Muscle layer of colon (tissue), 2 donors: ENCODE measurements around the gene ITGAL.
"Not testable (repeated sequence)": the region's sequence is repeated elsewhere in the genome, so short reads cannot be mapped to it uniquely, and the experiment has no call there.

ENCODE experiments used
- H3K27ac ChIP-seq: one replicate; pipeline ENCODE4 v1.7.0; 2013; ENCODE audit warnings: low read depth, mild to moderate bottlenecking, low read length, moderate library complexity
- H3K27me3 ChIP-seq, 2 donors: one replicate each; pipeline ENCODE4 v1.7.0; 2013; ENCODE audit warnings: low read length in 2 of 2, mild to moderate bottlenecking in 2 of 2; ENCODE audit not compliant: insufficient read depth in 2 of 2, control insufficient read depth in 1 of 2
- H3K36me3 ChIP-seq: one replicate; pipeline ENCODE4 v1.7.0; 2013; ENCODE audit warnings: mild to moderate bottlenecking, low read length; ENCODE audit not compliant: insufficient read depth
- H3K4me1 ChIP-seq: one replicate; pipeline ENCODE4 v1.7.0; 2013; ENCODE audit warnings: mild to moderate bottlenecking, low read length; ENCODE audit not compliant: insufficient read depth
- H3K4me3 ChIP-seq, 2 donors: one replicate each; pipeline ENCODE4 v1.7.0; 2013; ENCODE audit warnings: low read length in 2 of 2, low read depth in 1 of 2, mild to moderate bottlenecking in 1 of 2, moderate library complexity in 1 of 2
- H3K9ac ChIP-seq: one replicate; pipeline ENCODE4 v1.7.0; 2013; ENCODE audit warnings: low read length
- H3K9me3 ChIP-seq: one replicate; pipeline ENCODE4 v1.7.0; 2013; ENCODE audit warnings: mild to moderate bottlenecking, low read length
- donor health status: abdominal sarcoma.
- donor health status: Adenocarcinoma of cecum.

ITGAL gene

DNA sequence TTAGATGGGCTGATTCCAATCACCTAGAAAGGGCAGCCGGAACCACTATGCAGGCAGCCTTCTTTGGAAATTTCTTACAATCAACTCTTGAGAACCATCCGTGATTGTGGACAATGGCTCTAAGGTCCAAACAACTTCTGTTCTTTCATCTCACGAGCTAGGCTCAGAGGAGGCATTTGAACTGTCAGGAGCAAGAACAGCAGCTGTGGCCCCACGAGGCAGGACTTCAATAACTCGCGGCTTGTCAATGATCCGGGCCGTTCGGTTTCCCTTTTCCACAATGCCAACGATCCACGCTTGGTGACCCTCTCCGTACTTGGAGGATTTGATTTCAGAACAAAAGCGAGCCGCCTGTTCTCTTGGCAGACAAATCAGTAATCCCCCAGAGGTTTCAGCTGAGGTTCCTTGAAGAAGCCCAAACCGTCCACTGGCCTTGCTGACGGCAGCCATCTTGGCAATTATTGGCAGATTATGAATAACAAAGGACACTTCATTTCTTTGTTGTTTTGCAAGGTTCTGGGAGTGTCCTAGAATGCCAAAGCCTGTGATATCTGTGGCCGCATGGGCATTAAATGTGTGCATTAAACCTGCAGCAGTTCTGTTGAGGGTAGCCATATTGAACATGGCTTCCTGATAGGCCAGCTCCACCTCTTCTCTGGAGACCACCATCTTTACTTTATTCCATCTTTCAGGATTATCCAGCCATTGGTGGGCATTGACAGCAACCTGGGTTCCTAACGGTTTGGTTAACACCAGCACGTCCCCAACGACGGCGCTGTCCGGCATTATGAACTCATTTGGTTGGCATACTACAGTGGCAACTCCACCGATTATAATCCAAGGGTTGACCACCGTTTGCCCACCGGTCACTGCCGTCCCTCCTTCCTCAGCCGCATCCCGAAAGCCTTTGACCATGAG is 28.1 kb upstream of the ITGAL start:
- Histone ChIP-seq H3K9me3 (no peaks in the 10 kb centered on the region), H3K4me1 (peaks cover 23% of the 10 kb centered on the region), H3K27ac (peak overlapping the region; percentile 90), H3K9ac (peak overlapping the region; percentile 67), H3K27me3 (no peaks in the 10 kb centered on the region), H3K36me3 (peaks cover 13% of the 10 kb centered on the region), H3K4me3 (peak overlapping the region; percentile 92 to 96)

DNA sequence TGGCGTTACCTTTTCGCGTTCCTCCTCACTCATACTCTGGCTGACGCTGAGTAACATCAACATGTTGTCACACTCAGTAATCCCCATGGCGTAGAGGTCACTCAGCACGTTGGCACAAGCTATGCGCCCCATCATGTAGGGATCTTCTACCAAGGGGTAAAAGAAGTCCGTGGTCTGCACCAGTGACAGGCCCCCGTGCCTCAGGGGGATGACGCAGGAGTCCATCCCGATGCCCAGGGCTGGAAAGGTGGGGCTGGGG is 27.5 kb upstream of the ITGAL start:
- peaks cover 13% of the 10 kb centered on the region for H3K36me3 ChIP-seq
- peaks cover 23% of the 10 kb centered on the region for H3K4me1 ChIP-seq
- no peaks in the 10 kb centered on the region for H3K9me3 ChIP-seq
- H3K27ac ChIP-seq, result peak overlapping the region; percentile 90
- peak overlapping the region; percentile 67 for H3K9ac ChIP-seq
- H3K4me3 ChIP-seq, result peak overlapping the region; percentile 92 to 96
- no peaks in the 10 kb centered on the region for H3K27me3 ChIP-seq

DNA sequence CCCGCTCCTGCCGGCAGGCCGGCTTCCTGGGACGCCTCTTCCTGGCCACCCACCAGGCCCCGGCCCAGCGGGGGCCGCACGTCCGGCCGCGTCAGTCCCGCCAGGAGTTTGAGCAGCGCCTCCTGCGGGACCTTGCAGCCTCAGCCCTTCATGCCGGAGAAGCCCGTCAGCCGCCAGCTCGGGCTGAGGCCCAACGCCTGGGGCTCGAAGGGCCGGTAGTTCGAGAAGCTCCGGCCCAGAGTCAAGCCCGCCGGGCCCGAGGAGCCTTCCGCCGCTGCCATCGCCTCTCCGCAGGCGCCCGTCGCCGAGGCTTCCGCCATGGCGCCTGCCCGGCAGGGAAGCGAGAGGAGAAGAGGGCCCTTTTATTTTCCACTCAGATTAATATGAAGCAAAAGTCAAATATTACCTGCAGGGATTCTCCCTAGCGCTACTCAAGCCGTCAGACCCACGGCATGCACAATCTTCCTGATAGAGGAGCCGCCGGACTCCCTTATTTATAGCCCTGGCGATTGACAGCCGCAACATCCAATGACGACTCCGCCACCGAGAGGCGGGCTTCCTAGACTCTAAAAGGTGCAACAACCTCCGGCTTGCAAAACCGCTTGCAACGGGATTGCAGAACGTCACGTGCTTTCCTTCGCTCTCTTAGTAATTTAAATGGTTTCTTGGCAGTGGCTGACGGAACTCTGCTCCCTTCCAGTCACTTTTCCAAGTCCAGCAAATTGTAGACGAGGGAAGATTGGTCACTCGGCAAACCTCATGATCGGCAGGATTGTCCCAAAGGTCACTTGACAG is 26.9 kb upstream of the ITGAL start, which contains the start of gene SEPHS2:
SEPHS2 (minus strand) TSS at position 467 of the 795 bp plus-strand sequence; CDS start at position 320, 147 bp downstream.
- peak within 1 kb of the TSS; percentile 90 for H3K27ac ChIP-seq
- H3K27me3 ChIP-seq, result no peaks in the 10 kb centered on the region
- peak within 1 kb of the TSS; percentile 92 to 96 for H3K4me3 ChIP-seq
- peaks cover 23% of the 10 kb centered on the region for H3K4me1 ChIP-seq
- H3K9me3 ChIP-seq, result no peaks in the 10 kb centered on the region
- peaks cover 13% of the 10 kb centered on the region for H3K36me3 ChIP-seq
- peak within 1 kb of the TSS; percentile 67 for H3K9ac ChIP-seq

DNA sequence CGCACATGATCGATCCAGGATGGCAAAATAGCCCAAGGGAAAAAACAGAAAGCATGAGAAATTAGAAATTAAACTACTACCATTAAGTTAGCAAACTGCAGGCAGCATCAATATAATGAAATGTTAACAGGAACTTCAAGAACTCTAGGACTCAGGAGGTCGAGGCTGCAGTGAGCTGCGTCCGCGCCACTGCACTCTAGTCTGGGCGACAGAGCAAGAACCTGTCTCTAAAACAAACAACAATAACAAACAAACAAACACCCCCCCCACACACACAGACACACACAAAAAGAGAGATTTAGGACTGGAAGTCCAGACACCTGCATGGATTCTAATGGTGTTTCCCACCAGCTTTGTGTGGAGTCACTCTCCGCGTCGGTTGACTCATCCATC is 26.3 kb upstream of the ITGAL start:
- Histone ChIP-seq H3K9me3 (no peaks in the 10 kb centered on the region), H3K9ac (no peak overlapping the region), H3K4me3 (peak overlapping the region in 1 of 2 donors; percentile 96), H3K27ac (peak overlapping the region; percentile 90), H3K4me1 (peaks cover 23% of the 10 kb centered on the region), H3K27me3 (no peaks in the 10 kb centered on the region), H3K36me3 (peaks cover 13% of the 10 kb centered on the region)

DNA sequence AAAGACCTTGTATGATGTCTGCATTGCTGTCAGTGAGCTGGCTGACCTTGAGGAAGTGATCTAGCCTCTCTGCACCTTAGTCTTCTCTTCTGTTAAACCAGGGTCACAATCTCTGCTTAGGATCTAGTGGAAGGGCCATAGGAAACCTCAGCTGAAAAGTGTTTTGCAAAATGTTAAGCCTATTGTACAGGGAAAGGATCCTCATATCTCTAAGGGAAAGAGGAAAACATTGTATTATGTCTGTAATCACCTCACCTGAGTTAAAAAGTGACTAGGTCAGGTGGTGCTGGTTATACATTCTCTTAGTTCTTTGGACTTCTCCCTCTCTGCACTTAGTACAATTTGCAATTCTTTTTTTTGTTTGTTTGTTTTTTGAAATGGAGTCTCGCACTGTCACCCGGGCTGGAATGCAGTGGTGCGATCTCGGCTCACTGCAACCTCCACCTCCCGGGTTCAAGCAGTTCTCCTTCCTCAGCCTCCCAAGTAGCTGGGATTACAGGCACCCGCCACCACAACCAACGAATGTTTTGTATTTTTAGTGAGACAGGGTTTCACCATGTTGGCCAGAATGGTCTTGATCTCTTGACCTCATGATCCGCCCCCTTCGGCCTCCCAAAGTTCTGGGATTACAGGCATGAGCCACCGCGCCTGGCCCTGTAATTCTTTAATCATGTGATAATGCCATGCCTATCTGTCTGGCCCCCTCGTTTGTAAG is 24.9 kb upstream of the ITGAL start:
- H3K9me3 ChIP-seq, result no peaks in the 10 kb centered on the region
- H3K27ac ChIP-seq, result no peak overlapping the region
- no peak overlapping the region for H3K4me3 ChIP-seq
- no peaks in the 10 kb centered on the region for H3K27me3 ChIP-seq
- peaks cover 13% of the 10 kb centered on the region for H3K36me3 ChIP-seq
- no peak overlapping the region for H3K9ac ChIP-seq
- H3K4me1 ChIP-seq, result peaks cover 23% of the 10 kb centered on the region

DNA sequence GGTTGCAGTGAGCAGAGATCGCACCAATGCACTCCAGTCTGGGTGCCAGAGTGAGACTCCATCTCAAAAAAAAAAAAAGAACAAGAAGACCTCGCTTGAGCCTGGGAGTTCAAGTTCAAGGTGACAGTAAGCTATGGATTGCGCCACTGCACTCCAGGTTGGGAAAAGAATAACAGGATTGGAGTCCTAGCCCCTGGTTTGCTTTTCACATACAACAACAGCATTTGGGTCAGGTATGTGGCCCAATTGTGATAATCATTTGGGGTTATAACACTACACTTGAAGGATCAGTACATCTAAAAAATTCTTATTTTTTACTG is 23.5 kb upstream of the ITGAL start:
- H3K4me3 ChIP-seq, result no peak overlapping the region
- H3K36me3 ChIP-seq, result peaks cover 7% of the 10 kb centered on the region
- no peak overlapping the region for H3K9ac ChIP-seq
- no peak overlapping the region for H3K27ac ChIP-seq
- H3K9me3 ChIP-seq, result no peaks in the 10 kb centered on the region
- H3K27me3 ChIP-seq, result no peaks in the 10 kb centered on the region
- peaks cover 16% of the 10 kb centered on the region for H3K4me1 ChIP-seq

DNA sequence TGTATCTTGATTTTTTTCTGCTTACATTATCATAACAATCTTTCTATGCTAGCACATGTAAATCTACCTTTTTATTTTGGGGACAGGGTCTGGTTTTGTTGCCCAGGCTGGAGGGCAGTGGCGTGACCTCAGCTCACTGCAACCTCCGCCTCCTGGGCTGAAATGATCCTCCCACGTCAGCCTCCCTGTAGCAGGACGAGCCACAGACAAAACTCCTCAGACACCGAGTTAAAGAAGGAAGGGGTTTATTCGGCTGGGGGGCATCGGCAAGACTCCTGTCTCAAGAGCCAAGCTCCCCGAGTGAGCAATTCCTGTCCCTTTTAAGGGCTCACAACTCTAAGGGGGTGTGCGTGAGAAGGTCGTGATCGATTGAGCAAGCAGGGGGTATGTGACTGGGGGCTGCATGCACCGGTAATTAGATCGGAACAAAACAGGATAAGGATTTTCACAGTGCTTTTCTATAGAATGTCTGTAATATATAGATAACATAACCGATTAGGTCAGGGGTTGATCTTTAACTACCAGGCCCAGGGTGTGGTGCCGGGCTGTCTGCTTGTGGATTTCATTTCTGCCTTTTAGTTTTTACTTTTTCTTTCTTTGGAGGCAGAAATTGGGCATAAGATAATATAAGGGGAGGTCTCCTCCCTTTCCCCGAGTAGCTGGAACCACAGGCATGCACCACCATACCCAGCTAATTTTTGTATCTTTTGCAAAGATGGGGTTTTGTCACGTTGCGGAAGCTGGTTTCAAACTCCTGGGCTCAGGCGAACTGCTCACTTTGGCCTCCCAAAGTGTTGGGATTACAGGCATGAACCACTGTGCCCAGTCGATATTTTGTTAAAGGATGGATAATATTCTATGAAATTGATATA is 19.6 kb upstream of the ITGAL start:
- H3K27ac ChIP-seq, H3K9ac ChIP-seq, H3K4me3 ChIP-seq: not testable (repeated sequence)

DNA sequence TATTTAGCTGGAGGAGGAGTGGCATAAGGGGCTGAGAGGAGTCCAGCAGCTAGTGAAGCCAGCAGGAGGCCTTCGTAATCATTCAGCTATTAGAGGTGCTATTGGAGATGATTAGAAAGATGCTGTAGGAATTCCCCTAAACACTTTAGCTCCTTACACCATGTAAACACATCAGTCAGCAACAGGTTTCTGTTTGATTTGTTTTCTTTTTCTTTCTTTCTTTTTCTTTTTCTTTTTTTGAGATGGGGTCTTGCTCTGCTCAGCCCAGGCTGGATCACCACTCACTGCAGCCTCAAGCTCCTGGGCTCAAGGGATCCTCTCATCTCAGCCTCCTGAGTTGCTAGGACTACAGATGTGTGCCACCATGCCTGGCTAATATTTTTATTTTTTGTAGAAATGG is 16.2 kb upstream of the ITGAL start:
- Histone ChIP-seq H3K36me3 (no peaks in the 10 kb centered on the region), H3K9ac (no peak overlapping the region), H3K27ac (no peak overlapping the region), H3K4me1 (no peaks in the 10 kb centered on the region), H3K4me3 (no peak overlapping the region), H3K9me3 (no peaks in the 10 kb centered on the region), H3K27me3 (no peaks in the 10 kb centered on the region)

More for the DNA sequence above, 19.6 kb upstream of the ITGAL start:
- not testable (repeated sequence) for H3K4me1 ChIP-seq, H3K27me3 ChIP-seq, H3K9me3 ChIP-seq, H3K36me3 ChIP-seq

DNA sequence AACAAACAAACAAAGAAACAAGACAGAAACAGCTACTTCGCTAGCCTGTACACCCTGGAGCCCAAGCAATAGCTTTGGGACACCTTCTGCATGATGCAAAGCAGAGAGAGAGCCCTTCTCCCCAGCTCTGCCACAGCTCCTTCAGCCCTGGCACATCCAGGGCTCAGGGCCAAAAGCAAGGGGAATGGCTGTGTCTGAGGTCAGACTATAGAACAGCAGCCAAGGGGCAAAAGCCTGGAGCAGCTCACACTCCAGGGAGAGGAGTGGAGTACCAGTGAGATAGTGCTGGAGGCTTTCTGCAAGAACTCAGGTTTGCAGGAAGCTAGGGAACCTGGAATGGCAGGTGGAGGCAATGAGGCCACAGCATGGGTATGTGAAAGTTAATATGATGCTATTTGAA is 15.3 kb upstream of the ITGAL start:
- no peaks in the 10 kb centered on the region for H3K27me3 ChIP-seq
- no peak overlapping the region for H3K9ac ChIP-seq
- no peaks in the 10 kb centered on the region for H3K9me3 ChIP-seq
- H3K4me3 ChIP-seq, result no peak overlapping the region
- H3K27ac ChIP-seq, result no peak overlapping the region
- no peaks in the 10 kb centered on the region for H3K4me1 ChIP-seq
- H3K36me3 ChIP-seq, result no peaks in the 10 kb centered on the region

DNA sequence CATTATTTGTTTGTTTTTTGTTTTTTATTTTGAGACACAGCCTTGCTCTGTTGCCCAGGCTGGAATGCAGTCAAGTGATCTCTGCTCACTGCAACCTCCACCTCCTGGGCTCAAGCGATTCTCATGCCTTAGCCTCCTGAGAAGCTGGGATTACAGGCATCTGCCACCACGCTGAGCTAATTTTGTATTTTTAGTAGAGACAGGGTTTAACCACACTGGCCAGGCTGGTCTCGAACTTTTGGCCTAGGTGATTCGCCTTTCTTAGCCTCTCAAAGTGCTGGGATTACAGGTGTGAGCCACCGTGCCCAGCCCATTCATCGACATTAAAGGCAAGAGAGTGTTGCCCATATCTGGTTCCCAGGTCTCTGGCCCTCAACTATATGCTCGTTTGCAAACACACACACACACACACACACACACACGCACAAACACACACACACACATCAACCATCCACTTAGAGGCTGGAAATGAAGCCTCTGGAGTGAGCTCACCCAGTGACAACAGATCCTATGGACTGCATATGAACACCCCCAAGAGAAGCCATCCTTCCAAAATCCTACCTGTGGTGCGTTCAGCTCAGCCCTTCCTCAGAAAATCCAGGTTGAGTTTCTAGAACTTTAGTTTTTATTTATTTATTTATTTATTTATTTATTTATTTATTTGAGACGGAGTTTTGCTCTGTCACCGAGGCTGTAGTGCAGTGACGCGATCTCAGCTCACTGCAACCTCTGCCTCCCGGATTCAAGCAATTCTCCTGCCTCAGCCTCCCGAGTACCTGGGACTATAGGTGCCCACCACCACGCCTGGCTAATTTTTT is 14.6 kb upstream of the ITGAL start:
- Histone ChIP-seq H3K36me3 (no peaks in the 10 kb centered on the region), H3K4me3 (no peak overlapping the region), H3K27ac (no peak overlapping the region), H3K4me1 (no peaks in the 10 kb centered on the region), H3K9ac (no peak overlapping the region), H3K27me3 (no peaks in the 10 kb centered on the region), H3K9me3 (no peaks in the 10 kb centered on the region)
